HCT116 (cell line): Measurements from ENCODE around the gene AARS2.

Experiments used
- ATF3 ChIP-seq: IDR thresholded peaks from 2 replicates; pipeline ENCODE4 v1.6.1; 2012
- EZH2 ChIP-seq: fragments of 200-600 bp; sonication (generic); IDR thresholded peaks from 2 replicates; pipeline ENCODE4 v1.6.1; 2017; ENCODE audit warnings: antibody characterized with exemption, mixed run types
- JUND ChIP-seq: IDR thresholded peaks from 2 replicates; pipeline ENCODE4 v1.6.1; 2012
- POLR2A ChIP-seq: IDR thresholded peaks from 2 replicates; pipeline ENCODE4 v1.7.0; 2011; ENCODE audit warnings: borderline replicate concordance; ENCODE audit not compliant: insufficient read depth, insufficient read length; ENCODE audit errors: extremely low read depth
- POLR2AphosphoS5 ChIP-seq: IDR thresholded peaks from 2 replicates; pipeline ENCODE4 v1.6.1; 2011; ENCODE audit warnings: mild to moderate bottlenecking, low read depth, low read length, moderate library complexity
- RAD21 ChIP-seq: IDR thresholded peaks from 2 replicates; pipeline ENCODE4 v1.6.1; 2012; ENCODE audit warnings: low read depth, mild to moderate bottlenecking
- SIN3A ChIP-seq: IDR thresholded peaks from 2 replicates; pipeline ENCODE4 v1.6.1; 2012; ENCODE audit warnings: low read depth
- TCF7L2 ChIP-seq: IDR thresholded peaks from 2 replicates; pipeline ENCODE4 v1.7.0; 2011; ENCODE audit warnings: borderline replicate concordance, inconsistent platforms; ENCODE audit not compliant: insufficient read depth, insufficient read length; ENCODE audit errors: extremely low read depth
- ZNF274 ChIP-seq: fragments of 200-500 bp; sonication (Bioruptor generic); IDR thresholded peaks from 2 replicates; pipeline ENCODE4 v1.6.1; 2014; ENCODE audit warnings: mild to moderate bottlenecking, low read depth, low read length, inconsistent platforms
- TF ChIP-seq, protein P1 (sequence below), 3 experiments: fragments of 200-600 bp in 1 of 3; sonication (generic) in 1 of 3; IDR thresholded peaks in 2 of 3; conservative IDR thresholded peaks in 1 of 3; 2 replicates each; pipeline ENCODE4 v1.5.1; 2012 to 2017; ENCODE audit warnings: low read depth in 2 of 3, low read length in 2 of 3, antibody characterized with exemption in 1 of 3, borderline replicate concordance in 1 of 3, control low read depth in 1 of 3, mild to moderate bottlenecking in 1 of 3, mixed read lengths in 1 of 3, mixed run types in 1 of 3, moderate library complexity in 1 of 3; ENCODE audit not compliant: insufficient read depth in 1 of 3
- TF ChIP-seq, protein P2 (sequence below): IDR thresholded peaks from 2 replicates; pipeline ENCODE4 v1.6.1; 2012; ENCODE audit warnings: low read depth

DNA sequence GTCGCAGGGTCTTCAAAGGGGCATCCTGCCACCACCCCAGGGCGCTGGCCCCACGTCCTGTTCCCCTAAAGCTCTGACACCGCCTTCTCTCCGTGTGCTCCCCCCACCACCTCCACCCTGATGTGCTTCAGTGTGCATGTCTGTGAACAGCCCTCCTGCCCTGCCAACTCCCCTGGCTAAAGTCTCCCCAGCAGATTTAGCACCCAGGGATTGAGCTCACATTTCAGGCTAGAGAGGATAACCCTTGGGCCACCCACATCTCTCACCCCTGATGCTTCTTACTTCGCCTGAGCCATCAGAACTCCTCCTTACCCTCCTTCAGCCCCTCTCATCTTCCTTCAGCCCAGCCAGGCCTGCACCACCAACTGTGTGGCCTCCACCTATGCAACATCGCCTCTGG lies 35.4 kb downstream of the AARS2 start:
- TF ChIP-seq TCF7L2 (no peak), EZH2 (no peak), ZNF274 (no peak), ATF3 (no peak), RAD21 (no peak), SIN3A (no peak), JUND (no peak), POLR2AphosphoS5 (no peak), POLR2A (no peak)
- TF ChIP-seq, protein P1, sequence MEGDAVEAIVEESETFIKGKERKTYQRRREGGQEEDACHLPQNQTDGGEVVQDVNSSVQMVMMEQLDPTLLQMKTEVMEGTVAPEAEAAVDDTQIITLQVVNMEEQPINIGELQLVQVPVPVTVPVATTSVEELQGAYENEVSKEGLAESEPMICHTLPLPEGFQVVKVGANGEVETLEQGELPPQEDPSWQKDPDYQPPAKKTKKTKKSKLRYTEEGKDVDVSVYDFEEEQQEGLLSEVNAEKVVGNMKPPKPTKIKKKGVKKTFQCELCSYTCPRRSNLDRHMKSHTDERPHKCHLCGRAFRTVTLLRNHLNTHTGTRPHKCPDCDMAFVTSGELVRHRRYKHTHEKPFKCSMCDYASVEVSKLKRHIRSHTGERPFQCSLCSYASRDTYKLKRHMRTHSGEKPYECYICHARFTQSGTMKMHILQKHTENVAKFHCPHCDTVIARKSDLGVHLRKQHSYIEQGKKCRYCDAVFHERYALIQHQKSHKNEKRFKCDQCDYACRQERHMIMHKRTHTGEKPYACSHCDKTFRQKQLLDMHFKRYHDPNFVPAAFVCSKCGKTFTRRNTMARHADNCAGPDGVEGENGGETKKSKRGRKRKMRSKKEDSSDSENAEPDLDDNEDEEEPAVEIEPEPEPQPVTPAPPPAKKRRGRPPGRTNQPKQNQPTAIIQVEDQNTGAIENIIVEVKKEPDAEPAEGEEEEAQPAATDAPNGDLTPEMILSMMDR (IDR thresholded peaks at IDR 0.05 in 2 of 3, conservative IDR thresholded peaks at IDR 0.05 in 1 of 3; ENCODE audit: borderline replicate concordance in 1 of 3, insufficient read depth in 1 of 3, low read depth in 2 of 3, low read length in 2 of 3): no peak
- TF ChIP-seq, protein P2, sequence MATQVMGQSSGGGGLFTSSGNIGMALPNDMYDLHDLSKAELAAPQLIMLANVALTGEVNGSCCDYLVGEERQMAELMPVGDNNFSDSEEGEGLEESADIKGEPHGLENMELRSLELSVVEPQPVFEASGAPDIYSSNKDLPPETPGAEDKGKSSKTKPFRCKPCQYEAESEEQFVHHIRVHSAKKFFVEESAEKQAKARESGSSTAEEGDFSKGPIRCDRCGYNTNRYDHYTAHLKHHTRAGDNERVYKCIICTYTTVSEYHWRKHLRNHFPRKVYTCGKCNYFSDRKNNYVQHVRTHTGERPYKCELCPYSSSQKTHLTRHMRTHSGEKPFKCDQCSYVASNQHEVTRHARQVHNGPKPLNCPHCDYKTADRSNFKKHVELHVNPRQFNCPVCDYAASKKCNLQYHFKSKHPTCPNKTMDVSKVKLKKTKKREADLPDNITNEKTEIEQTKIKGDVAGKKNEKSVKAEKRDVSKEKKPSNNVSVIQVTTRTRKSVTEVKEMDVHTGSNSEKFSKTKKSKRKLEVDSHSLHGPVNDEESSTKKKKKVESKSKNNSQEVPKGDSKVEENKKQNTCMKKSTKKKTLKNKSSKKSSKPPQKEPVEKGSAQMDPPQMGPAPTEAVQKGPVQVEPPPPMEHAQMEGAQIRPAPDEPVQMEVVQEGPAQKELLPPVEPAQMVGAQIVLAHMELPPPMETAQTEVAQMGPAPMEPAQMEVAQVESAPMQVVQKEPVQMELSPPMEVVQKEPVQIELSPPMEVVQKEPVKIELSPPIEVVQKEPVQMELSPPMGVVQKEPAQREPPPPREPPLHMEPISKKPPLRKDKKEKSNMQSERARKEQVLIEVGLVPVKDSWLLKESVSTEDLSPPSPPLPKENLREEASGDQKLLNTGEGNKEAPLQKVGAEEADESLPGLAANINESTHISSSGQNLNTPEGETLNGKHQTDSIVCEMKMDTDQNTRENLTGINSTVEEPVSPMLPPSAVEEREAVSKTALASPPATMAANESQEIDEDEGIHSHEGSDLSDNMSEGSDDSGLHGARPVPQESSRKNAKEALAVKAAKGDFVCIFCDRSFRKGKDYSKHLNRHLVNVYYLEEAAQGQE: no peak
